Measurements from ENCODE around the gene MYO1D.

MYO1D gene

DNA sequence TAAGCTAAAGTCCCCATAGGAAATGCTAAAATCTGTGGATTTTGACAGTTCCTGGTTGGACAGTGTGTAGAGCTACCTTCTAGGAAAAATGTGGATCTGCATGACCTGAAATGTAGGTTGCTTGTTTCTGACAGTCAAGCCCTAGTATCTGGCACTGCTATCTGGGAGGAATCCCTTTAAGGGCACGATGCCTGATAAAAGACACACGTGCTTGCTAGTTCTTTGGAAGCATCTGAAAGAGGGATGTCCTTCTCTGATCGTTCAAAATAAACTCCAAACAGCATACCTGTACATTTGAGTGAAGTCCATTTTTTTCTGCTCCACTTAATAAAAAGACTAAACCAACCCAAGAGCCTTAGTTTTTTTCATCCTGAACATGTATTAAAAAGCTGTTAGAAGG is 288.8 kb downstream of the MYO1D start:
- no peak for DNase-seq
- no peaks in the 10 kb centered on the region for H4K20me1 ChIP-seq (ENCODE audit: insufficient read depth, low read length)
- TF ChIP-seq, protein P1, sequence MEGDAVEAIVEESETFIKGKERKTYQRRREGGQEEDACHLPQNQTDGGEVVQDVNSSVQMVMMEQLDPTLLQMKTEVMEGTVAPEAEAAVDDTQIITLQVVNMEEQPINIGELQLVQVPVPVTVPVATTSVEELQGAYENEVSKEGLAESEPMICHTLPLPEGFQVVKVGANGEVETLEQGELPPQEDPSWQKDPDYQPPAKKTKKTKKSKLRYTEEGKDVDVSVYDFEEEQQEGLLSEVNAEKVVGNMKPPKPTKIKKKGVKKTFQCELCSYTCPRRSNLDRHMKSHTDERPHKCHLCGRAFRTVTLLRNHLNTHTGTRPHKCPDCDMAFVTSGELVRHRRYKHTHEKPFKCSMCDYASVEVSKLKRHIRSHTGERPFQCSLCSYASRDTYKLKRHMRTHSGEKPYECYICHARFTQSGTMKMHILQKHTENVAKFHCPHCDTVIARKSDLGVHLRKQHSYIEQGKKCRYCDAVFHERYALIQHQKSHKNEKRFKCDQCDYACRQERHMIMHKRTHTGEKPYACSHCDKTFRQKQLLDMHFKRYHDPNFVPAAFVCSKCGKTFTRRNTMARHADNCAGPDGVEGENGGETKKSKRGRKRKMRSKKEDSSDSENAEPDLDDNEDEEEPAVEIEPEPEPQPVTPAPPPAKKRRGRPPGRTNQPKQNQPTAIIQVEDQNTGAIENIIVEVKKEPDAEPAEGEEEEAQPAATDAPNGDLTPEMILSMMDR (IDR thresholded peaks at IDR 0.05; ENCODE audit: low read length), result no peak
- TF ChIP-seq EZH2 (optimal IDR thresholded peaks at IDR 0.05; ENCODE audit: low read depth, low read length), result no peak
- no peak for TF ChIP-seq EZH2phosphoT487 (IDR thresholded peaks at IDR 0.05; ENCODE audit: low read length)
- no peaks in the 10 kb centered on the region for H3K27me3 ChIP-seq (replicated peaks; ENCODE audit: insufficient read depth, low read length)
- no peak overlapping the region for H2AFZ ChIP-seq (ENCODE audit: low read length)
- H3K4me1 ChIP-seq (ENCODE audit: low read length), result no peaks in the 10 kb centered on the region
- no peaks in the 10 kb centered on the region for H3F3A ChIP-seq (ENCODE audit: insufficient read depth, low read length)
- H3K9me2 ChIP-seq (replicated peaks; ENCODE audit: insufficient read depth, low read length), result no peaks in the 10 kb centered on the region
- no peaks in the 10 kb centered on the region for H3K79me2 ChIP-seq (ENCODE audit: low read length)
- H3K4me2 ChIP-seq (ENCODE audit: low read depth, low read length), result no peak overlapping the region
- H3K9me3 ChIP-seq (replicated peaks; ENCODE audit: insufficient read depth, low read length), result no peaks in the 10 kb centered on the region
- H3K4me3 ChIP-seq (ENCODE audit: low read length), result no peak overlapping the region
- no peak overlapping the region for H3K9ac ChIP-seq (ENCODE audit: low read length)
- no peaks in the 10 kb centered on the region for H3K36me3 ChIP-seq (replicated peaks; ENCODE audit: insufficient read depth, low read length)
- H3K27ac ChIP-seq (ENCODE audit: low read length), result no peak overlapping the region

DNA sequence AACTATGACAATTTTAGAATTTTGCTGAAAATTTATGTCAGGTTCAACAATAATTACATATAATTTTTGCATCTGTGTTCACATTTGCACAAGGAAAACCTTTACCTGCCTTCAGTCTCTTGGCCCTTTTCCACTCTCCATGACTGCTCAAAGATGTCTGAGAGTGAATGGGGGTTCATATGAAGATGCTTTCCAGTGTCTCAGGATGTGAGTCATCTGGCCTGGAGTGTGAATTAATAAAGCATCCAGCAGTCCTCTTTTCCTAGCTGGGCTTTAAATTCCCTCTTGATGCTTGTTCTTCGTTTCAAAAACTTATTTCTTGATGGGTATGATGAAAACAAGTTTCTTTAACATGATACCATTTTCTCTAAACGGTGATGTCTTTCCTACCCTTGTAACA is 290.3 kb downstream of the MYO1D start:
- Histone ChIP-seq H3K27me3 (replicated peaks; ENCODE audit: insufficient read depth, low read length) (no peaks in the 10 kb centered on the region), H3K9ac (ENCODE audit: low read length) (no peak overlapping the region), H3K79me2 (ENCODE audit: low read length) (no peaks in the 10 kb centered on the region), H3K4me2 (ENCODE audit: low read depth, low read length) (no peak overlapping the region), H3F3A (ENCODE audit: insufficient read depth, low read length) (no peaks in the 10 kb centered on the region), H3K9me3 (replicated peaks; ENCODE audit: insufficient read depth, low read length) (no peaks in the 10 kb centered on the region), H2AFZ (ENCODE audit: low read length) (no peak overlapping the region), H4K20me1 (ENCODE audit: insufficient read depth, low read length) (no peaks in the 10 kb centered on the region), H3K36me3 (replicated peaks; ENCODE audit: insufficient read depth, low read length) (no peaks in the 10 kb centered on the region), H3K9me2 (replicated peaks; ENCODE audit: insufficient read depth, low read length) (no peaks in the 10 kb centered on the region), H3K27ac (ENCODE audit: low read length) (no peak overlapping the region), H3K4me3 (ENCODE audit: low read length) (no peak overlapping the region), H3K4me1 (ENCODE audit: low read length) (no peaks in the 10 kb centered on the region)
- TF ChIP-seq EZH2phosphoT487 (IDR thresholded peaks at IDR 0.05; ENCODE audit: low read length) (no peak), EZH2 (optimal IDR thresholded peaks at IDR 0.05; ENCODE audit: low read depth, low read length) (no peak)
- TF ChIP-seq, protein P1 (IDR thresholded peaks at IDR 0.05; ENCODE audit: low read length), result no peak
- DNase-seq, result no peak

DNA sequence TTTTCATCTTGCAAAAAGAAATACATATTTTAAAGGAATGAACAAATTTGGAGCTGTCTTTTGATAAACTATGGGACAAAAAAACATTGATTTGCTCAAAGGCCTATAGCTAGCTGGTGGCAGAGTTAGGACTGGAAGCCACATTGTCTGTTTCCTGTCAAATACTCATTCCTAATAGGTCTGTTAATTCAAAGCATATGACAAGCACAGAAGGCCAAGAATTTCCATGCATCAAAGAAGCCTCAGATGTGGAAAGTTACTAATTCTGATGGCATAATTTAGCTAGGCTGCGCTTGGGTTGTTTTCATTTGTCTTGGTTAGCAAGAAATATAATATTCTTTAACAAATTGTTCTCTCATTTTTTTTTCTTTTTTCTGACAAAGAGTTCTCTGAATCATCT is 292.1 kb downstream of the MYO1D start:
- H3K27ac ChIP-seq (ENCODE audit: low read length), result no peak overlapping the region
- DNase-seq, result no peak
- H3K36me3 ChIP-seq (replicated peaks; ENCODE audit: insufficient read depth, low read length), result no peaks in the 10 kb centered on the region
- no peak overlapping the region for H3K9ac ChIP-seq (ENCODE audit: low read length)
- H3K4me2 ChIP-seq (ENCODE audit: low read depth, low read length), result no peak overlapping the region
- H3K9me2 ChIP-seq (replicated peaks; ENCODE audit: insufficient read depth, low read length), result no peaks in the 10 kb centered on the region
- no peaks in the 10 kb centered on the region for H3K4me1 ChIP-seq (ENCODE audit: low read length)
- H4K20me1 ChIP-seq (ENCODE audit: insufficient read depth, low read length), result no peaks in the 10 kb centered on the region
- no peaks in the 10 kb centered on the region for H3K79me2 ChIP-seq (ENCODE audit: low read length)
- no peak overlapping the region for H3K4me3 ChIP-seq (ENCODE audit: low read length)
- no peak overlapping the region for H2AFZ ChIP-seq (ENCODE audit: low read length)
- no peaks in the 10 kb centered on the region for H3K9me3 ChIP-seq (replicated peaks; ENCODE audit: insufficient read depth, low read length)
- TF ChIP-seq EZH2phosphoT487 (IDR thresholded peaks at IDR 0.05; ENCODE audit: low read length) (no peak), EZH2 (optimal IDR thresholded peaks at IDR 0.05; ENCODE audit: low read depth, low read length) (no peak)
- TF ChIP-seq, protein P1 (IDR thresholded peaks at IDR 0.05; ENCODE audit: low read length), result no peak
- H3K27me3 ChIP-seq (replicated peaks; ENCODE audit: insufficient read depth, low read length), result no peaks in the 10 kb centered on the region
- H3F3A ChIP-seq (ENCODE audit: insufficient read depth, low read length), result no peaks in the 10 kb centered on the region

All from MM.1S (cell line).